ENCODE measurements around the gene RALBP1. TPM values are rescaled to one million over a fixed set of nuclear protein-coding genes. Genes with fewer than 3 reads are reported as not detected.

RALBP1 gene
- total and polyA plus RNA-seq, 9 of the 15 experiments (the other 6 are each of a cell fraction or from before 2014, with no cell fraction given), result 10.9 to 70.0 (median 61.3) TPM

GRCh38 chr18:9475643-9476591, 604 bp downstream of the RALBP1 start (continued):
- TF ChIP-seq CEBPZ (IDR thresholded peaks at IDR 0.05; ENCODE audit: borderline replicate concordance, low read depth, low read length), result no peak
- no peak for TF ChIP-seq FOXK1 (CRISPR knock-in tag; IDR thresholded peaks at IDR 0.05; ENCODE audit: borderline replicate concordance)
- TF ChIP-seq RCOR1 (IDR thresholded peaks at IDR 0.05; ENCODE audit: borderline replicate concordance in 1 of 2, low read depth in 2 of 2, low read length in 2 of 2), result 0 out of 4 replicates have a peak, but pooled peaks of 1 of the 2 experiments have one; percentile 14
- TF ChIP-seq, protein P1, sequence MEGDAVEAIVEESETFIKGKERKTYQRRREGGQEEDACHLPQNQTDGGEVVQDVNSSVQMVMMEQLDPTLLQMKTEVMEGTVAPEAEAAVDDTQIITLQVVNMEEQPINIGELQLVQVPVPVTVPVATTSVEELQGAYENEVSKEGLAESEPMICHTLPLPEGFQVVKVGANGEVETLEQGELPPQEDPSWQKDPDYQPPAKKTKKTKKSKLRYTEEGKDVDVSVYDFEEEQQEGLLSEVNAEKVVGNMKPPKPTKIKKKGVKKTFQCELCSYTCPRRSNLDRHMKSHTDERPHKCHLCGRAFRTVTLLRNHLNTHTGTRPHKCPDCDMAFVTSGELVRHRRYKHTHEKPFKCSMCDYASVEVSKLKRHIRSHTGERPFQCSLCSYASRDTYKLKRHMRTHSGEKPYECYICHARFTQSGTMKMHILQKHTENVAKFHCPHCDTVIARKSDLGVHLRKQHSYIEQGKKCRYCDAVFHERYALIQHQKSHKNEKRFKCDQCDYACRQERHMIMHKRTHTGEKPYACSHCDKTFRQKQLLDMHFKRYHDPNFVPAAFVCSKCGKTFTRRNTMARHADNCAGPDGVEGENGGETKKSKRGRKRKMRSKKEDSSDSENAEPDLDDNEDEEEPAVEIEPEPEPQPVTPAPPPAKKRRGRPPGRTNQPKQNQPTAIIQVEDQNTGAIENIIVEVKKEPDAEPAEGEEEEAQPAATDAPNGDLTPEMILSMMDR (IDR thresholded peaks at IDR 0.05 in 2 of 3, conservative IDR thresholded peaks at IDR 0.05 in 1 of 3; ENCODE audit: insufficient read depth in 2 of 3, low read depth in 1 of 3, low read length in 3 of 3), result no peak
- TF ChIP-seq, protein P2, sequence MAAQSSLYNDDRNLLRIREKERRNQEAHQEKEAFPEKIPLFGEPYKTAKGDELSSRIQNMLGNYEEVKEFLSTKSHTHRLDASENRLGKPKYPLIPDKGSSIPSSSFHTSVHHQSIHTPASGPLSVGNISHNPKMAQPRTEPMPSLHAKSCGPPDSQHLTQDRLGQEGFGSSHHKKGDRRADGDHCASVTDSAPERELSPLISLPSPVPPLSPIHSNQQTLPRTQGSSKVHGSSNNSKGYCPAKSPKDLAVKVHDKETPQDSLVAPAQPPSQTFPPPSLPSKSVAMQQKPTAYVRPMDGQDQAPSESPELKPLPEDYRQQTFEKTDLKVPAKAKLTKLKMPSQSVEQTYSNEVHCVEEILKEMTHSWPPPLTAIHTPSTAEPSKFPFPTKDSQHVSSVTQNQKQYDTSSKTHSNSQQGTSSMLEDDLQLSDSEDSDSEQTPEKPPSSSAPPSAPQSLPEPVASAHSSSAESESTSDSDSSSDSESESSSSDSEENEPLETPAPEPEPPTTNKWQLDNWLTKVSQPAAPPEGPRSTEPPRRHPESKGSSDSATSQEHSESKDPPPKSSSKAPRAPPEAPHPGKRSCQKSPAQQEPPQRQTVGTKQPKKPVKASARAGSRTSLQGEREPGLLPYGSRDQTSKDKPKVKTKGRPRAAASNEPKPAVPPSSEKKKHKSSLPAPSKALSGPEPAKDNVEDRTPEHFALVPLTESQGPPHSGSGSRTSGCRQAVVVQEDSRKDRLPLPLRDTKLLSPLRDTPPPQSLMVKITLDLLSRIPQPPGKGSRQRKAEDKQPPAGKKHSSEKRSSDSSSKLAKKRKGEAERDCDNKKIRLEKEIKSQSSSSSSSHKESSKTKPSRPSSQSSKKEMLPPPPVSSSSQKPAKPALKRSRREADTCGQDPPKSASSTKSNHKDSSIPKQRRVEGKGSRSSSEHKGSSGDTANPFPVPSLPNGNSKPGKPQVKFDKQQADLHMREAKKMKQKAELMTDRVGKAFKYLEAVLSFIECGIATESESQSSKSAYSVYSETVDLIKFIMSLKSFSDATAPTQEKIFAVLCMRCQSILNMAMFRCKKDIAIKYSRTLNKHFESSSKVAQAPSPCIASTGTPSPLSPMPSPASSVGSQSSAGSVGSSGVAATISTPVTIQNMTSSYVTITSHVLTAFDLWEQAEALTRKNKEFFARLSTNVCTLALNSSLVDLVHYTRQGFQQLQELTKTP (IDR thresholded peaks at IDR 0.05; ENCODE audit: low read depth in 1 of 2, partially characterized antibody in 2 of 2), result no peak
- TF ChIP-seq KDM5B (IDR thresholded peaks at IDR 0.05; ENCODE audit: insufficient replicate concordance, low read depth, low read length), result peak; percentile 17
- TF ChIP-seq TOE1 (IDR thresholded peaks at IDR 0.05; ENCODE audit: borderline replicate concordance), result no peak
- 0 out of 2 replicates have a peak, but pooled peaks have one; percentile 73 for TF ChIP-seq TOE1 (CRISPR knock-in tag; IDR thresholded peaks at IDR 0.05; ENCODE audit: borderline replicate concordance, low read depth)
- no peak for TF ChIP-seq KLF6 (CRISPR knock-in tag; IDR thresholded peaks at IDR 0.05; ENCODE audit: borderline replicate concordance)
- 0 out of 2 replicates have a peak, but pooled peaks have one; percentile 42 for TF ChIP-seq NKRF (IDR thresholded peaks at IDR 0.05; ENCODE audit: borderline replicate concordance)
- TF ChIP-seq, protein P3, sequence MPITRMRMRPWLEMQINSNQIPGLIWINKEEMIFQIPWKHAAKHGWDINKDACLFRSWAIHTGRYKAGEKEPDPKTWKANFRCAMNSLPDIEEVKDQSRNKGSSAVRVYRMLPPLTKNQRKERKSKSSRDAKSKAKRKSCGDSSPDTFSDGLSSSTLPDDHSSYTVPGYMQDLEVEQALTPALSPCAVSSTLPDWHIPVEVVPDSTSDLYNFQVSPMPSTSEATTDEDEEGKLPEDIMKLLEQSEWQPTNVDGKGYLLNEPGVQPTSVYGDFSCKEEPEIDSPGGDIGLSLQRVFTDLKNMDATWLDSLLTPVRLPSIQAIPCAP (CRISPR knock-in tag; IDR thresholded peaks at IDR 0.05; ENCODE audit: borderline replicate concordance), result no peak

Data from K562 (cell line).